ENCODE measurements around the gene JAML.

JAML gene

DNA sequence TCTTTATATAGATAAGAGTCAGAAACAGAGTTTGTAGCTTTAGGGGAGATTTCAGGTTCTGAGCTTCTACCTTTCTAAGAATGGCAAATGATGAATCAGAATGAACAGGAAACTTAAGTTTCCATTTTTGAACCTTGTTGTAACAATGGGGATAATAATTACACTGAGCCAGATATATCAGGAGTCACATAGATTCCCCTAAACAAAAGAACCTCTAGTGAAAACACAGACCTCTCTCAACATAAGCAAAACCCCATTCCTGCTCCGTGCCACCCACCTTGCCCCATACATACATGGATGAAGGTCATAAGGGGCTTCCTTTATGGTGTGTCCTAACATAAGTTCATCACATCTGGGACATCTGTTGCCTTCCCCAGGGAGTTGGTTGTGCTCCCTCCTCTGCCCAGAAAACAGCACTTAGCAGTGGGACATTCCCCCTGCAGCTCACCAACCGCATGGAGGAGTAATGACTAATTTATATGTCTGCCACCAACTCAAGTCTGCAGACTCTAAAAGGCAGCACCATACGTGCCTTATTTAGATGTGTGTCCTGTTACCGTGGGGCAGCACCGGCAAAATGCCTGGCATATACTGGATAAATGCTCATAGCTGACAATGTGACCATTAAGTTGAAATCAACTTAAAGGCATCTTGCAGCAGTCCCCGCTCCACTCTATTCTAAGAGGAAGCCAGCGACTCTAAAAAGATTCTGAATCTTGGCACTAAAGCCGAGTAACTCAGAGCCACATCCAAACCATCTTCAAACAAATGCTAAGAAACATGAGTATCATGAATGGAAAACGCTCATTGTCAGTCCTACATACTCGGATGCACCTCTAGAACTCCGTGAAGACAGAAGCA lies 8.0 kb downstream of the JAML start:
- Histone ChIP-seq H3K36me3 (ENCODE audit: insufficient read depth, low read length) (no peaks in the 10 kb centered on the region), H3K9ac (ENCODE audit: insufficient read length) (no peak overlapping the region), H3K9me3 (ENCODE audit: low read depth, low read length) (no peaks in the 10 kb centered on the region), H3K27ac (no peak overlapping the region), H3K4me3 (no peak overlapping the region)
- DNase-seq (ENCODE audit: low read depth, low spot score): no peak
- TF ChIP-seq POLR2AphosphoS5 (IDR thresholded peaks at IDR 0.05; ENCODE audit: borderline replicate concordance, low read depth, low read length) (no peak), EZH2 (IDR thresholded peaks at IDR 0.05) (no peak), FOXP2 (optimal IDR thresholded peaks at IDR 0.05; ENCODE audit: control extremely low read depth, extremely low read length, insufficient read depth) (no peak)

DNA sequence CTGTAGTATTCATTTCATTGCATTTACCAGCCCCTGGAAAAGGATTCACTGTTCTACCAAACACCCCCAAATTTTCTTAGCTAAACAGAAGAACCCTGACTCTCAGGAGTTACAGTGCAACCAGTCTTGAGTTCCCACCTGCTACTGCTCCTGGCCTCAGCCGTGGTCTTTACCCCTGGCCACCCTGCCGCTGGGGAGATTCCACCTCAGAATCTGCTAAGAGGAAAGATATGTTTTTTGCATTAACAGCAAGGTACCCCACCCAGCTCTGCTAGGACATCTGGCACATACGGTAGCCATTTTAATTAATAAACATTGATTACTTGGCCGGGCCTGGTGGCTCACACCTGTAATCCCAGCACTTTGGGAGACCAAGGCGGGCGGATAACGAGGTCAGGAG lies 9.0 kb downstream of the JAML start:
- Histone ChIP-seq H3K9ac (ENCODE audit: insufficient read length) (no peak overlapping the region), H3K4me3 (no peak overlapping the region), H3K27ac (no peak overlapping the region), H3K36me3 (ENCODE audit: insufficient read depth, low read length) (no peaks in the 10 kb centered on the region), H3K9me3 (ENCODE audit: low read depth, low read length) (no peaks in the 10 kb centered on the region)
- TF ChIP-seq EZH2 (IDR thresholded peaks at IDR 0.05) (no peak), POLR2AphosphoS5 (IDR thresholded peaks at IDR 0.05; ENCODE audit: borderline replicate concordance, low read depth, low read length) (no peak), FOXP2 (optimal IDR thresholded peaks at IDR 0.05; ENCODE audit: control extremely low read depth, extremely low read length, insufficient read depth) (no peak)
- DNase-seq (ENCODE audit: low read depth, low spot score): no peak

DNA sequence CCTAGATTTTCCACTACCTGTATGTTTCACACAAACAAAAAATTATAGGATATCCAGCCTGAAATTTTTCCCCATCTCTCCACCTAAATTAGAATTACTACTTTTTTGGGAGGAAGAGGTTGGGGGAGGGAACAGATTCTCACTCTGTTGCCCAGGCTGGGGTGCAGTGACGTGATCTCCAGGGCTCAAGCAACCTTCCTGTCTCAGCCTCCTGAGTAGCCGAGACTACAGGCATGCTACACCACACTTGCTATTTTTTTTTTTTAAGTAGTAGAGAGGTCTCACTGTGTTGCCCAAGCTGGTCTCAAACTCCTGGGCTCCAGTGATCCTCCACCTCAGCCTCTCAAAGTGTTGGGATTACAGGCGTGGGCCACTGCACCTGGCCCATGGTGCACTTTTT lies 9.5 kb downstream of the JAML start:
- Histone ChIP-seq H3K9me3 (ENCODE audit: low read depth, low read length) (no peaks in the 10 kb centered on the region), H3K27ac (no peak overlapping the region), H3K9ac (ENCODE audit: insufficient read length) (no peak overlapping the region), H3K36me3 (ENCODE audit: insufficient read depth, low read length) (no peaks in the 10 kb centered on the region), H3K4me3 (no peak overlapping the region)
- DNase-seq (ENCODE audit: low read depth, low spot score): no peak
- TF ChIP-seq POLR2AphosphoS5 (IDR thresholded peaks at IDR 0.05; ENCODE audit: borderline replicate concordance, low read depth, low read length): no peak
- no peak for TF ChIP-seq EZH2 (IDR thresholded peaks at IDR 0.05)
- TF ChIP-seq FOXP2 (optimal IDR thresholded peaks at IDR 0.05; ENCODE audit: control extremely low read depth, extremely low read length, insufficient read depth): no peak

DNA sequence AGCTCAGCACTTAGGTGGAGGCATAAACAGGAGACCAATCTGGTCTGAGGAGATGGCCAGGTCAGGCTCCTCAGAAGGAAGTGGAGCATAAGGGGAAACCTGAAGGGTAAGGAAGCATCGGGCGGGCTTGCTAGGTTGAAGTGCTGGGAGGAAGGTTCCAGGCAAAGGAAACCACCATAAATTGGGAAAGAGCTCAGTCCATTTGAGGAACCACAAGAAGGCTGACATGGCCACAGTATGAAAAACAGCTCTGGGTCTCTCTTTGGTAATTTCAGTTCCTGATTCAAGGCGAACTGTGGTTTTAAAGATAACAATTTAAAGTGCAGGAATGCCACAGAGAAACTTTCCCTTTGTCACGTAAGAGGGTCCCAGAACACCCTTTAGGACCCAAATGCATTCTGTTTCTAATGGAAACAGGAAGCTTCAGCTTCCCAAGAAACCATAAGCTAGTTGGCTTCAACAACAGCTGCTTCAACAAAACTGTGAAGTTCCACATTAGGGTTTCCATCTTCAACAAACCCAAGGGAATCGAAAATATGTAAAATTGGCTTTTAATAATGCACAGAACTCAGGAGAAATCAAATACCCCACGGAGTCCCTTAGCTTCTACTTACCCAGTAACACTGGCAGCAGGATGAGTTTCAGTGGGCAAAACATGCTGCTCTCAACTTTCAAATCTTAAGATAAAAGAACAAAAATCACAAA lies 10.4 kb downstream of the JAML start:
- no peak for DNase-seq (ENCODE audit: low read depth, low spot score)
- Histone ChIP-seq H3K27ac (no peak overlapping the region), H3K9me3 (ENCODE audit: low read depth, low read length) (no peaks in the 10 kb centered on the region), H3K4me3 (no peak overlapping the region), H3K9ac (ENCODE audit: insufficient read length) (no peak overlapping the region), H3K36me3 (ENCODE audit: insufficient read depth, low read length) (no peaks in the 10 kb centered on the region)
- no peak for TF ChIP-seq EZH2 (IDR thresholded peaks at IDR 0.05)
- no peak for TF ChIP-seq FOXP2 (optimal IDR thresholded peaks at IDR 0.05; ENCODE audit: control extremely low read depth, extremely low read length, insufficient read depth)
- no peak for TF ChIP-seq POLR2AphosphoS5 (IDR thresholded peaks at IDR 0.05; ENCODE audit: borderline replicate concordance, low read depth, low read length)

DNA sequence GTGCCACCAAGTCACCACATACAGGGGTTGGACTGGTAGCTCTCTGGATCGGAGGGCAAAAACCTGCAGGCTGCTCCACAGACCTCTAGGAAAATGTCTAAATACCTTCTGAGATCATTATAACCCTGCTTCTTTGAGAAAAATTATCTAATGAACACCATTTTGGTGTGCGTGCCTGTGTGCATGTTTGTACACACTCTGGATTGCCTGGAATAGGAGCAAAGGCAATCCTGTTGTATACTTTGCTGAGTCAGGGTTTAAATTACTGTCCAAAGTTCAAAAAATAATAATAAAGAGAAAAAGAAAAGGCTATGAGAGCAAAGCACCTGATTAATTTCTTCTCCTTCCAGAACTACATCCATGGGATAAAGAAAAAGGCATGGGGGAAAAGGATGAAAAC lies 11.0 kb downstream of the JAML start:
- Histone ChIP-seq H3K27ac (no peak overlapping the region), H3K9me3 (ENCODE audit: low read depth, low read length) (no peaks in the 10 kb centered on the region), H3K9ac (ENCODE audit: insufficient read length) (no peak overlapping the region), H3K36me3 (ENCODE audit: insufficient read depth, low read length) (no peaks in the 10 kb centered on the region), H3K4me3 (no peak overlapping the region)
- DNase-seq (ENCODE audit: low read depth, low spot score): no peak
- TF ChIP-seq FOXP2 (optimal IDR thresholded peaks at IDR 0.05; ENCODE audit: control extremely low read depth, extremely low read length, insufficient read depth): no peak
- TF ChIP-seq EZH2 (IDR thresholded peaks at IDR 0.05): no peak
- no peak for TF ChIP-seq POLR2AphosphoS5 (IDR thresholded peaks at IDR 0.05; ENCODE audit: borderline replicate concordance, low read depth, low read length)

DNA sequence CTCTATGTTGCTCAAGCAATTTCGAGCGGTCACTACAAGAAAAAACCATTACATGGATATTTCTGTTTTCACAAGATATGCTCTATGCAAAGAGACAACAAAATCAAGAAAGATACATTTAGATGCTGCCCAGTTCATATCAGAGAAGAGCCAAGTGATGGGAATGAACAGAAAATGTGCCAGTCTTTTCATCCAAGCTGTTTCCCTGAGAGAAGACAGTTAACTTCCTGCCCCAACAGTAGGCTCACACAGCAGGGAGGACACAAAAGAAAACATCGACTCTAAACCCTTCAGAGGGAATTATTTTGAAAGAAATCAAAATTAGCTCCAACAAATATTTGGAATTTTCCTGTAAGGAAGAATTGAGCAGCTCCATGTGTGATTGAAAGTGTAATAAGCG lies 11.6 kb downstream of the JAML start:
- no peak overlapping the region for H3K9ac ChIP-seq (ENCODE audit: insufficient read length)
- no peak for DNase-seq (ENCODE audit: low read depth, low spot score)
- H3K27ac ChIP-seq: no peak overlapping the region

DNA sequence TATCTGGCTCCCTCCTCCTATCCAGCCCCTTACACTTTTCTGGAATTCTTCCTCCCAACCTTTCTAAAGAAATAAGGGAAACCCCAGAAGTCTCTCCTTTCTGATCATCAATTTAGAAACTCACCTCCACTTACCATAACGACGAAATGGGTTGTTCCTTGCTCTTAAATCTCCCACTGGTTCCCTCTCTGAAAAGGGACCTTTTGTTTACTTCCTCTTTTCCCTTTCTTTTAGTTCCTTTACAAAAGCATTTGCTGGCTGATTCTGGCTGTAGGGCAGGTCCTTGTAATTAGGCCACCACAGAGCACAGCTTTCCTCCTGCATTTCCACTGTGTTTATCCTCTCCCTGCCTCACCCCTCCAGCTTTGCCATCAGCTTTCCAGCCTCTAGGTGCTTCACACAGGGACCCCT lies 12.0 kb downstream of the JAML start:
- Histone ChIP-seq H3K9ac (ENCODE audit: insufficient read length) (no peak overlapping the region), H3K4me3 (no peak overlapping the region), H3K36me3 (ENCODE audit: insufficient read depth, low read length) (no peaks in the 10 kb centered on the region), H3K9me3 (ENCODE audit: low read depth, low read length) (no peaks in the 10 kb centered on the region), H3K27ac (no peak overlapping the region)
- TF ChIP-seq FOXP2 (optimal IDR thresholded peaks at IDR 0.05; ENCODE audit: control extremely low read depth, extremely low read length, insufficient read depth): no peak
- TF ChIP-seq EZH2 (IDR thresholded peaks at IDR 0.05): no peak
- TF ChIP-seq POLR2AphosphoS5 (IDR thresholded peaks at IDR 0.05; ENCODE audit: borderline replicate concordance, low read depth, low read length): no peak
- no peak for DNase-seq (ENCODE audit: low read depth, low spot score)

More for the DNA sequence above, 11.6 kb downstream of the JAML start:
- TF ChIP-seq FOXP2 (optimal IDR thresholded peaks at IDR 0.05; ENCODE audit: control extremely low read depth, extremely low read length, insufficient read depth): no peak
- TF ChIP-seq POLR2AphosphoS5 (IDR thresholded peaks at IDR 0.05; ENCODE audit: borderline replicate concordance, low read depth, low read length): no peak
- no peak for TF ChIP-seq EZH2 (IDR thresholded peaks at IDR 0.05)
- Histone ChIP-seq H3K9me3 (ENCODE audit: low read depth, low read length) (no peaks in the 10 kb centered on the region), H3K36me3 (ENCODE audit: insufficient read depth, low read length) (no peaks in the 10 kb centered on the region), H3K4me3 (no peak overlapping the region)

DNA sequence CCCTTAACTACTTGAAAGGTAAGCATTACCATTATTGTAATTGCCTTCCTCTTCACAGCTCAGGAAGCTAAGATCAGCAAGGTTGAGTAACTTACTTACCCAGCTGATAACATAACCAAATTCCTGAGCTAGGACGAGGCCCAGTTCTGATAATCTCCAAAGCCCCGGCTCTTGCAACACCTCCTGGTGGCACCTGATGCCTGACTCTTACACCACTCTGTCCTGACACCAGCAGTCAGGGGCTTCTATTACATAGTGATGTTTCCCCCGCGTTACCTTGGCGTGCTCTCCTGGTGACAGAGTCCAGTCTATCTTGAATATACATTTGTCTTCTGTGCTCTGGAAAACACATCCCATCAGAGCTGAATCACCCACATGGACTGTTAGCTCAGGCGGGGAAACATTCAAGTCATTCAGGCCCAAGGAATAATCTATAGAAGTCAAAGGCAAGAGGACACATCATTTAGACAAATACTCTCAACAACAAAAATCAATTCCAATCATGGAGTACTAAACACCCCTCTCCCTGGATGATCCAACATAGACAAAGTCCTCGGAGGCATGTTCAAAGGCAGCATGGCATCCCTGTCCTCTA lies 12.6 kb downstream of the JAML start:
- no peak overlapping the region for H3K27ac ChIP-seq
- H3K9ac ChIP-seq (ENCODE audit: insufficient read length): no peak overlapping the region
- no peak overlapping the region for H3K4me3 ChIP-seq
- H3K36me3 ChIP-seq (ENCODE audit: insufficient read depth, low read length): no peaks in the 10 kb centered on the region
- no peaks in the 10 kb centered on the region for H3K9me3 ChIP-seq (ENCODE audit: low read depth, low read length)
- TF ChIP-seq EZH2 (IDR thresholded peaks at IDR 0.05) (no peak), POLR2AphosphoS5 (IDR thresholded peaks at IDR 0.05; ENCODE audit: borderline replicate concordance, low read depth, low read length) (no peak), FOXP2 (optimal IDR thresholded peaks at IDR 0.05; ENCODE audit: control extremely low read depth, extremely low read length, insufficient read depth) (no peak)
- no peak for DNase-seq (ENCODE audit: low read depth, low spot score)

All from SK-N-MC (cell line).